GM23248 (cell line): ENCODE results near the gene SLC35F2.

Source experiments
- EZH2 ChIP-seq: fragments of 200-600 bp; sonication (generic); IDR thresholded peaks from 2 replicates; pipeline ENCODE4 v1.6.1; 2018; ENCODE audit warnings: antibody characterized with exemption, mild to moderate bottlenecking; ENCODE audit not compliant: insufficient read depth, poor library complexity, severe bottlenecking
- EZH2phosphoT487 ChIP-seq: fragments of 200-600 bp; sonication (generic); IDR thresholded peaks from 2 replicates; pipeline ENCODE4 v1.6.1; 2018; ENCODE audit warnings: antibody characterized with exemption, moderate library complexity, mild to moderate bottlenecking, low read depth; ENCODE audit not compliant: insufficient read depth

DNA sequence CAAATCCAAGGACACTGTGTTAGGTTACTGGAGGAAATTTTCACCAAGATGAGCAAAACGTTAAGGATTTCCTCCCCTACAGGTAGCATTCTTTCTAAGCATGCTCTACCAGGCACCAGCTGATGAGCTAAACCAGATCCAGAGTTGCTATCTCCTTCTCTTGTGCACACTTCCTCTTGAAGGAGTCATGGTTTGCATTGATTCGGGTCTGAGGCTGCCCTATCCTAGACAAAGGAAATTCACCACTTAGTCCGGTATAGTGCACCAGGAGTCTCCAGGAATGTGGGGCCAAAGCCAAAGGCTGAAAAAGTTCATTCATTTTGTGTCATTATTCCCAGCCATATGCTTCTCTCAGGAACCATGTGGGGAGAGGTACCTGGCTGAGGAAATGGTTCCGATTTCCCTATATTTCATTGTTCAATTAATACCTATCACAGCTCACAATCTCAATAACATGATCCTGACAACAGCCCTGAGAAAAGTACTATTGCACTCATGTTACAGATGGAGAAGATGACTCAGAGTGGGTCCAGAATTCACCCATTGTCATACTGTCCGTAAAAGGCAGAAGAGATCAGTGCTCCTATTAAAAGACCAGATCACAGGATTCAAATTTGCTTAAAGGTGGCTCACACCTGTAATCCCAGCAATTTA, 39.1 kb downstream of the SLC35F2 start:
- TF ChIP-seq EZH2phosphoT487 (no peak), EZH2 (no peak)
